Endothelial cell of umbilical vein (primary cell): ENCODE data around the gene SLC35B2. TPM values are rescaled to one million over a fixed set of nuclear protein-coding genes. Genes with fewer than 3 reads are reported as not detected.

ENCODE experiments used
- BruUV-seq: library from RNA; stranded (reverse); fragments of 400-500 nt; replicated peaks from 2 replicates; lab custom pipeline; 2021; lab: Mats Ljungman, UMichigan
- CTCF ChIA-PET: fragments of 300-600, 350-600 bp; sonication (Branson Sonifier 250); formaldehyde crosslinking; loops from one replicate; lab custom pipeline; 2021; ENCODE audit warnings: antibody characterized with exemption, inconsistent platforms; lab: Charles Lee
- POLR2A ChIA-PET: fragments of 300-600, 350-600 bp; sonication (Branson Sonifier 250); formaldehyde crosslinking; loops from one replicate; lab custom pipeline; 2021; ENCODE audit warnings: antibody characterized with exemption, inconsistent platforms; lab: Charles Lee
- DNase-seq: peaks from one replicate; pipeline ENCODE4 v3.0.0-alpha.2; 2011; ENCODE audit warnings: low read depth, low spot score
- FAIRE-seq: peaks from 2 replicates; lab custom pipeline; 2011; peaks lifted over from hg19 to GRCh38; lab: Jason Lieb, UNC
- H2AFZ ChIP-seq: 2 replicates; pipeline ENCODE4 v1.6.0; 2012; ENCODE audit warnings: low read depth, low read length, control low read depth, inconsistent platforms
- H3K27ac ChIP-seq: 2 replicates; pipeline ENCODE4 v1.5.1; 2011; ENCODE audit warnings: low read depth, mild to moderate bottlenecking, control low read depth, low read length, moderate library complexity; ENCODE audit not compliant: insufficient read depth
- H3K27me3 ChIP-seq, 2 experiments: 2 replicates each; pipeline versions ENCODE4 v1.6.0 to v1.6.1; 2011; ENCODE audit warnings: low read length in 2 of 2, mixed read lengths in 1 of 2; ENCODE audit not compliant: control insufficient read depth in 2 of 2, insufficient read depth in 2 of 2
- H3K36me3 ChIP-seq, 2 experiments: 2 replicates in 1 of 2; 3 replicates in 1 of 2; pipeline ENCODE4 v1.5.1; 2011; ENCODE audit warnings: low read length in 2 of 2, mild to moderate bottlenecking in 1 of 2, moderate library complexity in 1 of 2; ENCODE audit not compliant: control insufficient read depth in 2 of 2, insufficient read depth in 2 of 2; ENCODE audit errors: extremely low read depth in 1 of 2
- H3K4me1 ChIP-seq: 3 replicates; pipeline ENCODE4 v1.5.1; 2011; ENCODE audit warnings: mild to moderate bottlenecking, low read length; ENCODE audit not compliant: control insufficient read depth, insufficient read depth; ENCODE audit errors: extremely low read depth
- H3K4me2 ChIP-seq: 2 replicates; pipeline ENCODE4 v1.6.1; 2011; ENCODE audit warnings: low read length, control low read depth, mixed read lengths; ENCODE audit not compliant: insufficient read depth
- H3K4me3 ChIP-seq, 3 experiments: fragments of 200-600 bp in 1 of 3; sonication (generic), shearing (Covaris generic) in 1 of 3; replicated peaks in 1 of 3; 2 replicates each; pipeline ENCODE4 v1.5.1; 2011 to 2016; ENCODE audit warnings: control low read depth in 3 of 3, low read length in 3 of 3, mild to moderate bottlenecking in 2 of 3, inconsistent platforms in 1 of 3, low read depth in 1 of 3, moderate library complexity in 1 of 3; ENCODE audit not compliant: insufficient read depth in 1 of 3
- H3K79me2 ChIP-seq: 2 replicates; pipeline ENCODE4 v1.6.0; 2012; ENCODE audit warnings: low read length, inconsistent platforms; ENCODE audit not compliant: control insufficient read depth, insufficient read depth
- H3K9ac ChIP-seq: replicated peaks from 2 replicates; pipeline ENCODE3; 2011; ENCODE audit warnings: low read length, control low read depth; ENCODE audit not compliant: insufficient read depth; ENCODE audit errors: extremely low read depth
- H3K9me1 ChIP-seq: replicated peaks from 3 replicates; pipeline ENCODE4 v1.6.0; 2011; ENCODE audit warnings: mild to moderate bottlenecking, low read length; ENCODE audit not compliant: control insufficient read depth, insufficient read depth; ENCODE audit errors: extremely low read depth
- H3K9me3 ChIP-seq: replicated peaks from 2 replicates; pipeline ENCODE4 v1.5.1; 2012; ENCODE audit warnings: low read length, inconsistent platforms; ENCODE audit not compliant: control insufficient read depth, insufficient read depth
- H4K20me1 ChIP-seq: replicated peaks from 2 replicates; pipeline ENCODE3; 2011; ENCODE audit warnings: mild to moderate bottlenecking, low read length; ENCODE audit not compliant: control insufficient read depth, insufficient read depth; ENCODE audit errors: extremely low read depth
- EZH2 ChIP-seq: IDR thresholded peaks from 2 replicates; pipeline ENCODE4 v1.6.1; 2012; ENCODE audit warnings: borderline replicate concordance, low read depth, mild to moderate bottlenecking, moderate library complexity, low read length, inconsistent platforms; ENCODE audit not compliant: severe bottlenecking
- FOS ChIP-seq: IDR thresholded peaks from 2 replicates; pipeline ENCODE4 v1.6.1; 2011; ENCODE audit warnings: mild to moderate bottlenecking, low read length, moderate library complexity, borderline replicate concordance; ENCODE audit not compliant: insufficient read depth
- JUN ChIP-seq: IDR thresholded peaks from 2 replicates; pipeline ENCODE4 v1.6.1; 2011; ENCODE audit warnings: borderline replicate concordance, low read depth; ENCODE audit not compliant: insufficient read length, insufficient read depth
- POLR2A ChIP-seq: IDR thresholded peaks from 2 replicates; pipeline ENCODE4 v1.6.1; 2012; ENCODE audit warnings: low read depth, mild to moderate bottlenecking, control low read depth, low read length
- POLR2AphosphoS5 ChIP-seq: IDR thresholded peaks from 2 replicates; pipeline ENCODE4 v1.6.1; 2012; ENCODE audit warnings: low read depth, mild to moderate bottlenecking, control low read depth, low read length, moderate library complexity; ENCODE audit not compliant: insufficient read depth
- dilution Hi-C: fragments of 300-500 bp; cut with MboI; formaldehyde crosslinking; loops from one replicate; pipeline ENCODE4 v1.15.0; 2019; ENCODE audit warnings: low sequenced_read_pairs; ENCODE audit not compliant: extremely low pct_ligation_motif_present
- intact Hi-C: fragments of 100-400 bp; cut with micrococcal nuclease; formaldehyde crosslinking; loops from one replicate; pipeline ENCODE4 v1.10.0; 2022
- polyA plus RNA-seq, 4 experiments: library from polyadenylated mRNA; depleted of rRNA in 3 of 4; stranded (reverse) in 3 of 4; unstranded in 1 of 4; fragments of >200 nt; gene quantifications; 2 replicates each; pipeline versions ENCODE4 v1.2.1 to v1.2.3, GENCODE V29; 2011 to 2012; ENCODE audit warnings: missing spikeins in 1 of 4
- total RNA-seq: library from RNA; stranded (reverse); gene quantifications from 2 replicates; pipeline ENCODE4 v1.2.3, GENCODE V29; 2021

Gene SLC35B2
- total and polyA plus RNA-seq, 2 donors (not counting 3 experiments of a cell fraction or from before 2014, with no cell fraction given): 53.4 to 112 TPM

- no peak overlapping the region for H3K27ac ChIP-seq
- ChIA-PET POLR2A (interaction anchor here (2.9 kb wide), 1 partner anchor 8 kb away, joined by 49 read pairs; the partner anchor contains the start of gene HSP90AB1), CTCF (interaction anchor here (0.8 to 3.3 kb wide), 6 partner anchors 8 to 82 kb away, joined by 3 to 38 read pairs (median 6); partner anchors contain the start of gene HSP90AB1)
- TF ChIP-seq EZH2: no peak
- no peak for TF ChIP-seq FOS
- TF ChIP-seq JUN: no peak
- peak; percentile 33 for TF ChIP-seq POLR2A
- TF ChIP-seq POLR2AphosphoS5: peak; percentile 35
- TSS peak; percentile 18 for BruUV-seq
- intact Hi-C loops (no loop called here), dilution Hi-C loops (no loop called here)
- H3K4me2 ChIP-seq: no peak overlapping the region
- no peaks in the 10 kb centered on the region for H3K9me1 ChIP-seq
- FAIRE-seq: no peak
- H4K20me1 ChIP-seq: peaks cover 5% of the 10 kb centered on the region
- no peak for DNase-seq
- no peak overlapping the region for H3K9ac ChIP-seq
- no peaks in the 10 kb centered on the region for H3K9me3 ChIP-seq
- H3K4me1 ChIP-seq: peaks cover 25% of the 10 kb centered on the region
- H3K4me3 ChIP-seq: no peak overlapping the region
- H3K27me3 ChIP-seq: no peaks in the 10 kb centered on the region
- H2AFZ ChIP-seq: no peak overlapping the region
- H3K36me3 ChIP-seq: peaks cover 40 to 52% of the 10 kb centered on the region in 2 experiments
- peaks cover 50% of the 10 kb centered on the region for H3K79me2 ChIP-seq
These were observed 2.9 kb downstream of the SLC35B2 start for GRCh38 chr6:44254191-44255104.
